CD4-positive, alpha-beta T cell treated with Interleukin-1 beta for 1 hour (primary cell): ENCODE measurements around the gene ALKBH3.
A peak's percentile ranks its signal among the peaks of the same experiment; 100 is the strongest.

Experiments
- DNase-seq, 2 donors: peaks; one replicate each; pipeline ENCODE4 v3.0.0-alpha.2; 2020 to 2022

ALKBH3 gene

DNA sequence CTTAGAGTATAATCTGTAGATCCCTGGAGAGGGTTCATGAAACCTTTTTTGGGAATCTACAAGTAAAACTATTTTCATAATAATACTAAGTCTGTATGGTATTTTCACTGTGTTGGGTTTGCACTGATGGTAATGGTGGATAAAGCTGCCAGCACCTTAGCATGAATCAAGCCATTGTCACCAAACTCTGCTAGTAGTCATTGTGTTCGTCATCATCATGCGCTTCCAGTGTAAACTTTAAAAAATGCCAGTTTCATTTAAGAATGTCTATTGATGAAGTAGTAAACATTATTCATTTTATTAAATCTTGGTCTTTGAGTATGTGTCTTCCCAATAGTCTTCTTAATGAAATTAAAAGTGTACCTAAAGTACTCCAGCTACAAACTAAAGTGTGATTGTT is 15.0 kb downstream of the ALKBH3 start:
- DNase-seq = no peak

DNA sequence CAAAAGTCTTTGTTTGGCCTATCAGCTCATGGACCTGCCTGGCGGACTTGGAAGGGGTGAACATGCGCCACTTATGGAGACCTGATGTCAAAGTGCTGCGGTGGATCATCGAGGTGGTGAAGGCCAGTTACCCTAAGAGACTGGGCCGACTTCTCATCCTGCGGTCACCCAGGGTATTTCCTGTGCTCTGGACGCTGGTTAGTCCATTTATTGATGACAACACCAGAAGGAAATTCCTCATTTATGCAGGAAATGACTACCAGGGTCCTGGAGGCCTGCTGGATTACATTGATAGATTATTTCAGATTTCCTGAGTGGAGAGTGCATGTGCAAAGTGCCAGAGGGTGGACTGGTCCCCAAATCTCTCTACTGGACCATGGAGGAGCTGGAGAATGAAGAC is 17.9 kb downstream of the ALKBH3 start:
- DNase-seq = no peak

DNA sequence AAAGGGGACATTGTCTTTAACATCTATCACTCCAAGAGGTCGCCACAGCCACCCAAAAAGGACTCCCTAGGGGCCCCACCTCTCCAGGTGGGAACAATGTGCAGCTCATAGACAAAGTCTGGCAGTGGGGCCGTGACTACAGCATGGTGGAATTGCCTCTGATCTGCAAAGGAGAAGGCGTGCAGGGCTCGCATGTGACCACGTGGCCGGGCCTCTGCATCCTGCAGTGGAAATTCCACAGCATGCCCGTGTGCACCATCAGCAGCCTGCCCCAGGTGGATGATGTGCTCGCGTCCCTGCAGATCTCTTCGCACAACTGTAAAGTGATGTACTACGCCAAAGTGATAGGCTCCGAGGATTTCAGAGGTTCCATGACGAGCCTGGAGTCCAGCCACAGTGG is 18.5 kb downstream of the ALKBH3 start:
- DNase-seq = no peak

DNA sequence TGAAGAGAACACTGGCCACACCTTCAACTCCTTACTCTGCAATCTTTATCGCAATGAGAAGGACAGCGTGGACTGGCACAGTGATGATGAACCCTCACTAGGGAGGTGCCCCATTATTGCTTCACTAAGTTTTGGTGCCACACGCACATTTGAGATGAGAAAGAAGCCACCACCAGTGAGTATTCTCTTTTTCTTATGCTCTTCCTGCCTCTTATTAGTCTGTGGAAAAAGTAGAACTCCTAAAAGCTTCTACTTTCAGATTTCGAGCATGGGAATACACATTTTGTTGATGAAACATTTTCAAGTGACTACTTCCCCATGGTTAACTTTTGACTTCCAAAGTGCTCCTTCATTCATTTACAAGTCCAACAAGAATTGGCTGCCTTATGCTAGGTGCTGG is 20.9 kb downstream of the ALKBH3 start:
- no peak for DNase-seq

DNA sequence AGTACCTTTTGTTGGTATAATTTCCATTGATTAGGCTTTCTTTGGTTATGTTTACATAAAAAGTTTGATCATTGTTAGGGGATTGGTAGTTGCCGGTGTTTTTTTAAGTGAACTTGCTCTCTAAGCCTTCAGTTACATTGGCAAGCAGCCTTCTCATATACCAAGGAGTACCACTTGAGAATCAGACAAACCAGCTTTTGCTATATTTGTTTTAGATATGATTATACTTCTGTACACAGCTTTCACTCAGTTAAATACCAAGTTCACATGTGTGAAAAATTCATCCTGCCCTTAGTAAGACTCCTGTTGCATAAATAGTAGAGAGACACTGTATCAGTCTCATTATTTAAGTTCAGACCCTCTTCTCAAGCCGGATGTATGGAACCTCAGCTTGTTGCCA is 22.4 kb downstream of the ALKBH3 start:
- no peak for DNase-seq

DNA sequence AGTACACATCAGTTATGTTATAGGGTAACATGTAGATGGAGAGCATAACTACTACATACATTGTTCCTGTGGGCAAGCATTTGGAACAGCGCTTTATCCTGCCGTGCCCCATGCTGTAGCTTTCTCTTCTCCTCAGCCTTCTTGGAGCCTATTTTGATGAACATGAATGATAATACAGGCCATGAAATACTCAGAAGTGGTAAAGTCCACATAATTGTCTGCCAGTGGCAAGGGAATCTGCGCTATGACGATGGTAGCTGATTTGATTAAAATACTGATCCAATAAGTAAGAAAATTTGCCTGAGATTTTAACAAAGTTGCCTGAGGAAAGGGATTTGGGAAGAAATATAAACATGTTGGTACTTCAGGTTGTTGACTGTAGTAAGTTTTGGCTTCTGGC is 23.3 kb downstream of the ALKBH3 start:
- DNase-seq = no peak

- DNase-seq = no peak
These were observed 24.3 kb downstream of the ALKBH3 start for GRCh38 chr11:43904742-43905535.

DNA sequence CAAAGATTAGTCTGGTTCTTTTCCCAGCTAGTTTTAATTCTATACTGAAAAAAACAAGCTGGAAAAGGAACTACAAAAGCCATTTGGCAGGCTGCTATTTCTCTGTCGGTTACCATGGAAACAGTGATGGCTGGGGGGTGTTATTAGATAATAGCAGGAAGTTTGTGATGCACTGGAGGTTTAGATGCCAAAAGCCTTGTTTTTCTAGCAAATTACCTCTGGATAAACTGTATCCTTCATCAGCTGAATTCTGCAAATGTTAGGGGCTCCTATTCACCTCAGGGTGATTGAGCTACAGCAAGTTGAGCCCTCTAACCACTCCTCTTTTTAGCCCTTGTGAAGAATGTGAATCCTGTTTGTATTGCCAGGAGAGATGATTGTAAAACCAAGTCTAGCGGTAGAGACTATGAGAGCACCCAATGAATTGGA is 25.2 kb downstream of the ALKBH3 start:
- DNase-seq = no peak

DNA sequence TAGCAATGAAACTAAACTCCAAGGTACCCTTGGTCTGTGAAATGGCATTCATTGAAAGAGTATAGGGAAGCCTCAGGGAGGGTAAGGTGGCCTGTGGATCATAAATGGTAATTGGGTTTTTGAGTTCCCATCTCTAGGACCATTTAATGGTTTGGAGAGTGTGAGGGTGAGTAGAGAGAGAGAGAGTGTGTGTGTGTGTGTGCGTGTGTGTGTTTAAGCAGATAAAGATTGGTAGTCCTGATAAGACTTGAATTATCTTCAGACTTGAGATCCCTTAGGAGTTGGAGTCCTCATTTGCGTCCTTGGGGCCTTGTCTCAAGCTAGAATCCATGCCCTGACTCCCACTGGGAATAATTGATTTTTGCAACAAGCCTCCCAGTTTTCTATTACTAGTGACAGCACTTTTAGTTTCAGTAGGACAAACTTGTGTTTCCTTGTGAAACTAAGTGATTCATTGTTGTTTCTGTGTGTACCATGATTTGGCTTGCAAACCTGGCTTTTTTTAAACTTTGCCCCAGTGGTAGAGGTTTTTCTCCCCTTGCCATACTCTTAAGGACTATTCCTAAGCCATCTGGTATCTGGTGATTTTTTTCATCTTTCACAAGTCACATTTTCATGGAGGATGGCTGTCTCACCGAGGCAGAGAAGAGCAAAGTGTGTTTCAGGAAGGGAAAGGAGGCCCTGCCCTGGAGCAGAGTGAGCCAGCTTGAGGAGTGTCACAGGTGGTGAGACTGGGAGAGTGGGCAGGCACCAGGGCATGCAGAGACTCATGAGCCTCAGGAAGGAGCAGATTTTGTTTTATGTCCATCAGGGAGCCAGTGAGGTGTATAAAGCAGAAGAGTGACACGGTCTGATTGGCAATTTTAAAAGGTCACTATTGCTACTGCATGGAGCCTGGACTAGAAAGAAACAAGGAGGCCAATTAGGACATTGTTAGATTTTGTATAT is 26.7 kb downstream of the ALKBH3 start:
- DNase-seq = no peak

DNA sequence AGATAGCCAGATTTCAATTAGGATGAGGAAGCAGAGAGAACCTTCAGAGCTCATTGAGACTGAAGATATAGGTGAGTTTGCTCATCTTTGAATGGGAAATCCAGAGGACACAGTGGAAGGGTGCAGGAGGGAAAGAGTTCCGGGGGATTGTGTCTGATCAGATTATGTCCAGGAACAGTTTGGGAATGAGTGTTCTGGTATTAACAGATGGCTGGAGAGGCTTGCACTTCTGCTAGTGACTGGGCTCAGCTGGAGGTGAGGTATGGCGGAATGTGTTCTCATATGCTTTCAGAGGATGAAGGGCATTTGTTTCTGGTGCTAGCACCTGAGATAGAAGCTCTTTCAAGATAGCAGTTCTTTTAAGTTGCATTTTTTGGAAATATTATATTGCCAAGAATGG is 27.6 kb downstream of the ALKBH3 start:
- DNase-seq = no peak

GRCh38 chr11:43908683-43909082 is 28.1 kb downstream of the ALKBH3 start:
- DNase-seq = no peak

GRCh38 chr11:43913829-43914380 is 33.3 kb downstream of the ALKBH3 start:
- DNase-seq = no peak

GRCh38 chr11:43914466-43914865 is 33.8 kb downstream of the ALKBH3 start:
- no peak for DNase-seq

GRCh38 chr11:43916621-43917020 is 36.0 kb downstream of the ALKBH3 start:
- no peak for DNase-seq

DNA sequence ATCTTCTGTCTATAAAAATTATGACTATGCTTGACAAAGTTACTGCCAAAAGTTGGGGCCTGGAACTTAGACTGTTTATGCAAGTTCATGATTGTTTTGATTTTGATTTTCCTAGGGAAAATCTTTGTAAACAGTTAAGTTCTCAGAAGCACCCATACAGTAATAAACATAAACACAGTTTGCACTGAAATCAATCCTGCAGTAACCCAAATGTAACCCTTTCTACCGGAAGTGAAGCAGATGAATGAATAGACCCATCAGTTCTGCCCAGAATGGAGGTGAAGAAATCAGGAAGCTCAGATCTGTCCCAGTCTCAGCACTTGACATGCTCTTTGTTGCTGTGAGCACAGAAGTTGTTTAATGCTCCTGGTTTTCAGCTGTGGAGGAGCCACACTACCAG is 37.2 kb downstream of the ALKBH3 start:
- DNase-seq = no peak

DNA sequence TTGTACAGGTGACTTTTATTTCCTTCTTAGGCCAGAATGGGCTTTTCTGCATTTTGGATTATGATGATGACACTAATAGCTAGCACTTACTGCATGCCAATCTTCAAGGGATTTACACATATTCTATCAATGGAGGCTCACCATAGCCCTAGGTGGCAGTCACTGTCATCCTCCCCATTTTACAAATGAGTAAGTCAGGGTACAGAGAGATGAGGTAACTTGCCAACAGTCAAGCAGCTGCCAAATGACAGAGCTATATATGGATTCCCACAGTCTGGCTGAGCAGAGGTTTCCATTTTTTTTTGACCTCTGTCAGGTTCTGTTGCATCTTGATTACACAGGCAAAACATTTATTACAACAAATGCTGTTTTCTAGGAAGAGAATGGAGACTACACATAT is 38.0 kb downstream of the ALKBH3 start:
- no peak for DNase-seq

DNA sequence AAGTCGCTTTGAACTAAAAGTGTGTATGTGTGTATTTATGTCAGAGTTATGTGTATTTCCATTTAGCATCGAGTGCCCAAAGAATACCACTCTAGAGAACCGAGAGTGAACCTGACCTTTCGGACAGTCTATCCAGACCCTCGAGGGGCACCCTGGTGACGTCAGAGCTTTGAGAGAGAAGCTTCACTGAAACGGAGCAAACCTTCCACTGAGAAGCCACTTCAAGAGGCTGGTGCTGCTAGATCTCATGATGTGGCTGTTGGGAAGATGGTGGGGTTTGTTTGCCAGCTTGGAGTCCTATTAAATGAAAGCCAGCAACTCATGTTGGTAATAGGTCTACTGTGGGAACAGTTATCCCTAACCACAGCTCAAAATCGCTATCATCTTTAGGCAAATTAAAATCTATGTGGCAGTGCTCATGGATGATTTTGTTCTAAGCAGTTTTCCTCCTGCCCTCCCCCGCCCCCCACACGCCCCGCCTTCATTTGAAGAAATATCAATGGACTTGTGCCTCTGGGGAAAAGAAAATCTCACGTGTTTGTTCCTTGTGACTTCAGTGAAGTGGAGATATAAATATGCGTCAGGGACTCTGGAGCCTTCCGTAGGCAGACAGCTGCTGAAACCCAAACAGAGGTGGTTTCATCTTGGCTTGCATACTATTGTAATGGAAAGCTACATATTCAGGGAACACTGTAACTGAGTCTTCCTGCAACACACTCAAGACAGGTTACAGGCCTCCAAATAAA is 39.4 kb downstream of the ALKBH3 start:
- DNase-seq = no peak

- peak in 1 of 2 donors; percentile 10 for DNase-seq
These were observed 40.2 kb downstream of the ALKBH3 start for GRCh38 chr11:43920598-43921419.

DNA sequence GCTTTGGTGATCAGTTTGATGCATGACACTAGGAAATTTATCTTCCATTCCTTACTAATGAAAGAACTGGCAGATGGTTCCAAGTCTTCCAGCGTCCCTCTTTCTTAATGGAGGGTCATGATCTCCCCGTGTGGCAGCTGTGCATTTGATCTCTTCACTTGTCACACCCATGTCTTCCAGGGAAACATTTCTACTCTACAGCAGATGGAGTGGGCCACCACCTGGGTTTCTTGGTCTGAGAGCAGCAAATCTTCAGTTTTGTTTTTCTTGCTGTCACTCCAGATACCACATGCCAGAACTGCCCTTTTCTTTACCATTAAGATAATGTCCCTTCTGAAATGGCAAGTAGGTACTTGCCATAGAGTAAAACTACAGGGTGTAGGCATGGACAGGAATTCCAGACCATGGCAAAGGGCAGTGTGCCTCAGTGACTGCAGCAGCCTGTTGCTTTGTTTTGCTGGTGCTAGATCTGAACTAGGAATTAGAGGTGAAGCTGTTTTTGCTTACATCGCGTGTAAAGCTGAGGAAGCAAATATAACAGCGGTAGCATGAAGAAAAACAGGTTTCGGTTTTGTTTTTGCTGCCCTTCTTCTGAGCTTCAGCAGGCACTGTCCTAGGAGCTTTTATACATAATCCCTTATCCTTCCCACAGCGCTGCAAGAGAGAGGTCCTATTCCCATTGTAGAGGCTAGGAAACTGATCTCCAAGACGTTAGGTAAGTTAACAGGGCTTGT is 41.1 kb downstream of the ALKBH3 start:
- DNase-seq = no peak

- DNase-seq = no peak
These were observed 41.6 kb downstream of the ALKBH3 start for GRCh38 chr11:43922295-43922648.

GRCh38 chr11:43922744-43923405 is 42.2 kb downstream of the ALKBH3 start:
- no peak for DNase-seq
